HepG2 (cell line): ENCODE measurements around the gene UTP15. TPM values are rescaled to one million over a fixed set of nuclear protein-coding genes. Genes with fewer than 3 reads are reported as not detected.

Experiments used
- CAMTA2 ChIP-seq: sonication (generic); formaldehyde crosslinking; IDR thresholded peaks from 2 replicates; pipeline ENCODE4 v1.4.0; 2020; ENCODE audit warnings: mild to moderate bottlenecking, missing genetic modification reagents, borderline replicate concordance
- HOXA5 ChIP-seq: sonication (generic); formaldehyde crosslinking; IDR thresholded peaks from 2 replicates; pipeline ENCODE4 v1.4.0; 2020; ENCODE audit warnings: missing genetic modification reagents
- MAZ ChIP-seq, 2 experiments: sonication (generic) in 1 of 2; formaldehyde crosslinking in 1 of 2; IDR thresholded peaks; 2 replicates each; pipeline versions ENCODE4 v1.5.0 to v1.6.1; 2012 to 2020; ENCODE audit warnings: low read depth in 2 of 2, mild to moderate bottlenecking in 2 of 2, borderline replicate concordance in 1 of 2, improper control_type of control experiment in 1 of 2, low read length in 1 of 2, missing genetic modification reagents in 1 of 2, moderate library complexity in 1 of 2
- ONECUT2 ChIP-seq: sonication (generic); formaldehyde crosslinking; IDR thresholded peaks from 2 replicates; pipeline ENCODE4 v1.4.0; 2020; ENCODE audit warnings: missing genetic modification reagents
- TCF12 ChIP-seq, 2 experiments: fragments of 450-650 bp in 1 of 2; sonication (generic) in 1 of 2; formaldehyde crosslinking in 1 of 2; IDR thresholded peaks; 2 replicates each; pipeline versions ENCODE4 v1.6.1 to v1.8.0; 2017 to 2022; ENCODE audit warnings: antibody characterized with exemption in 1 of 2, mild to moderate bottlenecking in 1 of 2, missing genetic modification reagents in 1 of 2, moderate library complexity in 1 of 2
- ZNF10 ChIP-seq: sonication (generic); formaldehyde crosslinking; IDR thresholded peaks from 2 replicates; pipeline ENCODE4 v1.4.0; 2020; ENCODE audit warnings: mild to moderate bottlenecking, low read depth, missing genetic modification reagents, borderline replicate concordance
- ZNF296 ChIP-seq: sonication (generic); formaldehyde crosslinking; conservative IDR thresholded peaks from 2 replicates; pipeline ENCODE4 v1.5.0; 2020; ENCODE audit warnings: mild to moderate bottlenecking, missing genetic modification reagents
- polyA plus RNA-seq, 8 experiments: library from polyadenylated mRNA; depleted of rRNA in 3 of 8; stranded (reverse) in 7 of 8; unstranded in 1 of 8; fragments of >200 nt; fragmentation: Illumina TruSeq in 4 of 8; extraction: Trizol in 4 of 8; gene quantifications; 2 replicates each; pipeline versions ENCODE4 v1.2.1 to v1.2.3, GENCODE V29; 2011 to 2016; ENCODE audit warnings: low read depth in 4 of 8, missing spikeins in 1 of 8, mixed read lengths in 1 of 8; ENCODE audit not compliant: insufficient read depth in 1 of 8
- total RNA-seq, 5 experiments: library from RNA; depleted of rRNA; stranded (reverse); fragments of >200 nt; fragmentation: Illumina TruSeq; extraction: Trizol; gene quantifications; 2 replicates each; pipeline ENCODE4 v1.2.3, GENCODE V29; 2016; ENCODE audit warnings: low read depth in 1 of 5
- TF ChIP-seq, protein P1 (sequence below): conservative IDR thresholded peaks from 2 replicates; pipeline ENCODE4 v1.6.1; 2018; ENCODE audit warnings: missing genetic modification reagents
- TF ChIP-seq, protein P2 (sequence below): IDR thresholded peaks from 2 replicates; pipeline ENCODE4 v1.4.0; 2020; ENCODE audit warnings: mild to moderate bottlenecking, missing genetic modification reagents
- TF ChIP-seq, protein P3 (sequence below): sonication (generic); formaldehyde crosslinking; IDR thresholded peaks from 2 replicates; pipeline ENCODE4 v1.4.0; 2020; ENCODE audit warnings: missing genetic modification reagents, borderline replicate concordance
- TF ChIP-seq, protein P4 (sequence below): sonication (generic); formaldehyde crosslinking; IDR thresholded peaks from 2 replicates; pipeline ENCODE4; 2020; ENCODE audit warnings: missing genetic modification reagents, mild to moderate bottlenecking, borderline replicate concordance
- TF ChIP-seq, protein P5 (sequence below): sonication (generic); formaldehyde crosslinking; IDR thresholded peaks from 2 replicates; pipeline ENCODE4 v1.5.0; 2020; ENCODE audit warnings: missing genetic modification reagents, mild to moderate bottlenecking, borderline replicate concordance

Gene UTP15
- total and polyA plus RNA-seq, 2 of the 13 experiments (the other 11 are each of a cell fraction or from before 2014, with no cell fraction given): 7.3 to 35.8 TPM

DNA sequence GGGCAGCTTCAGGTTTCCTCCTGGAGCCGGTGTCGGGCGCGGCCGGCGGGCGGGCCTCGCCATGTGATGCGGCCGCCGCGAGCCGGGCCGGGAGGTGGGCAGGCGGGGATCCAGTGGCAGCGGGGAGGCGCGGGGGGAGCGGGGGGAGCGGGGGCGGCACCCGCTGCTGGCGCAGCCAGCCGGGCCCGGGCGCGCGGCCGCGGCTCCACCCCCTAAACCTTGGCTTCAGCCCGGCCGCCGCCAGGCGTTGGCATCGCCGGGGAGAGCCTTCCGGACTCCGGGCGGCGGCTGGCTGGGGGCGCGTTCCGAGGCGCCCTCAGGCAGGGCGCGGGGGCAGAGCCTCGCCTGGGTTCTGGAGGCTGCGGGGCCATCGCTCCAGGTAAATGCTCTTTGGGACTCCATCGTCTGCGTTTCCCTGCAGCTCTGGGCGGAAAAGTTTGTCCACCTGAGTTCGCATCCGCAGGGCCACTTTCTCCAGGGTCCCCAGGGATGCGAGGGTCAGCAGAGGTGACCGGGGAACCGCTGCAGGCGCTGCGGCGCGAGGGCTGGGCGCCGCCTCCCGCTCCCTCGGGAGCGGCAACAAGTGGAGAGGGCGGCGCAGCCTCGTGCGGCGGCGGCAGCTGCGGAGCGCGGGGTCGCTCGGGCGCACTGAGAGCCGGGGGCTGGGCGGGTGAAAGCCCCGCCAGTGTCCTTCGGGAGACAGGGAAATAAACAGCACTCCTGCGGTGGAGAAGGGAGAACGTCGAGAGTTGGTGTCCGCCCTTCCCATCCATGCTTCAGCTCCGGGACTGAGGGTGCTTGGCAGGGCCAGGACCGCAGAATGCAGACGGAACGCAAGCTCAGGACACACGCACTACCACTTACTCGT lies 60.6 kb downstream of the UTP15 start, which contains the start of gene ARHGEF28 (continued):
- TF ChIP-seq, protein P1, sequence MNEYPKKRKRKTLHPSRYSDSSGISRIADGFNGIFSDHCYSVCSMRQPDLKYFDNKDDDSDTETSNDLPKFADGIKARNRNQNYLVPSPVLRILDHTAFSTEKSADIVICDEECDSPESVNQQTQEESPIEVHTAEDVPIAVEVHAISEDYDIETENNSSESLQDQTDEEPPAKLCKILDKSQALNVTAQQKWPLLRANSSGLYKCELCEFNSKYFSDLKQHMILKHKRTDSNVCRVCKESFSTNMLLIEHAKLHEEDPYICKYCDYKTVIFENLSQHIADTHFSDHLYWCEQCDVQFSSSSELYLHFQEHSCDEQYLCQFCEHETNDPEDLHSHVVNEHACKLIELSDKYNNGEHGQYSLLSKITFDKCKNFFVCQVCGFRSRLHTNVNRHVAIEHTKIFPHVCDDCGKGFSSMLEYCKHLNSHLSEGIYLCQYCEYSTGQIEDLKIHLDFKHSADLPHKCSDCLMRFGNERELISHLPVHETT (CRISPR knock-in tag): no peak
- TF ChIP-seq, protein P2, sequence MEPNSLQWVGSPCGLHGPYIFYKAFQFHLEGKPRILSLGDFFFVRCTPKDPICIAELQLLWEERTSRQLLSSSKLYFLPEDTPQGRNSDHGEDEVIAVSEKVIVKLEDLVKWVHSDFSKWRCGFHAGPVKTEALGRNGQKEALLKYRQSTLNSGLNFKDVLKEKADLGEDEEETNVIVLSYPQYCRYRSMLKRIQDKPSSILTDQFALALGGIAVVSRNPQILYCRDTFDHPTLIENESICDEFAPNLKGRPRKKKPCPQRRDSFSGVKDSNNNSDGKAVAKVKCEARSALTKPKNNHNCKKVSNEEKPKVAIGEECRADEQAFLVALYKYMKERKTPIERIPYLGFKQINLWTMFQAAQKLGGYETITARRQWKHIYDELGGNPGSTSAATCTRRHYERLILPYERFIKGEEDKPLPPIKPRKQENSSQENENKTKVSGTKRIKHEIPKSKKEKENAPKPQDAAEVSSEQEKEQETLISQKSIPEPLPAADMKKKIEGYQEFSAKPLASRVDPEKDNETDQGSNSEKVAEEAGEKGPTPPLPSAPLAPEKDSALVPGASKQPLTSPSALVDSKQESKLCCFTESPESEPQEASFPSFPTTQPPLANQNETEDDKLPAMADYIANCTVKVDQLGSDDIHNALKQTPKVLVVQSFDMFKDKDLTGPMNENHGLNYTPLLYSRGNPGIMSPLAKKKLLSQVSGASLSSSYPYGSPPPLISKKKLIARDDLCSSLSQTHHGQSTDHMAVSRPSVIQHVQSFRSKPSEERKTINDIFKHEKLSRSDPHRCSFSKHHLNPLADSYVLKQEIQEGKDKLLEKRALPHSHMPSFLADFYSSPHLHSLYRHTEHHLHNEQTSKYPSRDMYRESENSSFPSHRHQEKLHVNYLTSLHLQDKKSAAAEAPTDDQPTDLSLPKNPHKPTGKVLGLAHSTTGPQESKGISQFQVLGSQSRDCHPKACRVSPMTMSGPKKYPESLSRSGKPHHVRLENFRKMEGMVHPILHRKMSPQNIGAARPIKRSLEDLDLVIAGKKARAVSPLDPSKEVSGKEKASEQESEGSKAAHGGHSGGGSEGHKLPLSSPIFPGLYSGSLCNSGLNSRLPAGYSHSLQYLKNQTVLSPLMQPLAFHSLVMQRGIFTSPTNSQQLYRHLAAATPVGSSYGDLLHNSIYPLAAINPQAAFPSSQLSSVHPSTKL (CRISPR knock-in tag): no peak; the same call in 1 of the 2 replicates
- TF ChIP-seq ZNF10 (CRISPR knock-in tag) (no peak), ZNF296 (CRISPR knock-in tag) (no peak), TCF12 (IDR thresholded peaks at IDR 0.05) (no peak), TCF12 (CRISPR knock-in tag; IDR thresholded peaks at IDR 0.05) (no peak), HOXA5 (CRISPR knock-in tag) (no peak), ONECUT2 (CRISPR knock-in tag) (no peak), CAMTA2 (CRISPR knock-in tag) (no peak), MAZ (IDR thresholded peaks at IDR 0.05; ENCODE audit: borderline replicate concordance, low read depth, low read length) (no peak), MAZ (CRISPR knock-in tag; IDR thresholded peaks at IDR 0.05; ENCODE audit: low read depth) (peak; percentile 78)
- TF ChIP-seq, protein P3, sequence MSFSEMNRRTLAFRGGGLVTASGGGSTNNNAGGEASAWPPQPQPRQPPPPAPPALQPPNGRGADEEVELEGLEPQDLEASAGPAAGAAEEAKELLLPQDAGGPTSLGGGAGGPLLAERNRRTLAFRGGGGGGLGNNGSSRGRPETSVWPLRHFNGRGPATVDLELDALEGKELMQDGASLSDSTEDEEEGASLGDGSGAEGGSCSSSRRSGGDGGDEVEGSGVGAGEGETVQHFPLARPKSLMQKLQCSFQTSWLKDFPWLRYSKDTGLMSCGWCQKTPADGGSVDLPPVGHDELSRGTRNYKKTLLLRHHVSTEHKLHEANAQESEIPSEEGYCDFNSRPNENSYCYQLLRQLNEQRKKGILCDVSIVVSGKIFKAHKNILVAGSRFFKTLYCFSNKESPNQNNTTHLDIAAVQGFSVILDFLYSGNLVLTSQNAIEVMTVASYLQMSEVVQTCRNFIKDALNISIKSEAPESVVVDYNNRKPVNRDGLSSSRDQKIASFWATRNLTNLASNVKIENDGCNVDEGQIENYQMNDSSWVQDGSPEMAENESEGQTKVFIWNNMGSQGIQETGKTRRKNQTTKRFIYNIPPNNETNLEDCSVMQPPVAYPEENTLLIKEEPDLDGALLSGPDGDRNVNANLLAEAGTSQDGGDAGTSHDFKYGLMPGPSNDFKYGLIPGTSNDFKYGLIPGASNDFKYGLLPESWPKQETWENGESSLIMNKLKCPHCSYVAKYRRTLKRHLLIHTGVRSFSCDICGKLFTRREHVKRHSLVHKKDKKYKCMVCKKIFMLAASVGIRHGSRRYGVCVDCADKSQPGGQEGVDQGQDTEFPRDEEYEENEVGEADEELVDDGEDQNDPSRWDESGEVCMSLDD (CRISPR knock-in tag): no peak
- TF ChIP-seq, protein P4, sequence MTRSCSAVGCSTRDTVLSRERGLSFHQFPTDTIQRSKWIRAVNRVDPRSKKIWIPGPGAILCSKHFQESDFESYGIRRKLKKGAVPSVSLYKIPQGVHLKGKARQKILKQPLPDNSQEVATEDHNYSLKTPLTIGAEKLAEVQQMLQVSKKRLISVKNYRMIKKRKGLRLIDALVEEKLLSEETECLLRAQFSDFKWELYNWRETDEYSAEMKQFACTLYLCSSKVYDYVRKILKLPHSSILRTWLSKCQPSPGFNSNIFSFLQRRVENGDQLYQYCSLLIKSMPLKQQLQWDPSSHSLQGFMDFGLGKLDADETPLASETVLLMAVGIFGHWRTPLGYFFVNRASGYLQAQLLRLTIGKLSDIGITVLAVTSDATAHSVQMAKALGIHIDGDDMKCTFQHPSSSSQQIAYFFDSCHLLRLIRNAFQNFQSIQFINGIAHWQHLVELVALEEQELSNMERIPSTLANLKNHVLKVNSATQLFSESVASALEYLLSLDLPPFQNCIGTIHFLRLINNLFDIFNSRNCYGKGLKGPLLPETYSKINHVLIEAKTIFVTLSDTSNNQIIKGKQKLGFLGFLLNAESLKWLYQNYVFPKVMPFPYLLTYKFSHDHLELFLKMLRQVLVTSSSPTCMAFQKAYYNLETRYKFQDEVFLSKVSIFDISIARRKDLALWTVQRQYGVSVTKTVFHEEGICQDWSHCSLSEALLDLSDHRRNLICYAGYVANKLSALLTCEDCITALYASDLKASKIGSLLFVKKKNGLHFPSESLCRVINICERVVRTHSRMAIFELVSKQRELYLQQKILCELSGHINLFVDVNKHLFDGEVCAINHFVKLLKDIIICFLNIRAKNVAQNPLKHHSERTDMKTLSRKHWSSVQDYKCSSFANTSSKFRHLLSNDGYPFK: 0 out of 2 replicates have a peak, but pooled peaks have one; percentile 28
- TF ChIP-seq, protein P5, sequence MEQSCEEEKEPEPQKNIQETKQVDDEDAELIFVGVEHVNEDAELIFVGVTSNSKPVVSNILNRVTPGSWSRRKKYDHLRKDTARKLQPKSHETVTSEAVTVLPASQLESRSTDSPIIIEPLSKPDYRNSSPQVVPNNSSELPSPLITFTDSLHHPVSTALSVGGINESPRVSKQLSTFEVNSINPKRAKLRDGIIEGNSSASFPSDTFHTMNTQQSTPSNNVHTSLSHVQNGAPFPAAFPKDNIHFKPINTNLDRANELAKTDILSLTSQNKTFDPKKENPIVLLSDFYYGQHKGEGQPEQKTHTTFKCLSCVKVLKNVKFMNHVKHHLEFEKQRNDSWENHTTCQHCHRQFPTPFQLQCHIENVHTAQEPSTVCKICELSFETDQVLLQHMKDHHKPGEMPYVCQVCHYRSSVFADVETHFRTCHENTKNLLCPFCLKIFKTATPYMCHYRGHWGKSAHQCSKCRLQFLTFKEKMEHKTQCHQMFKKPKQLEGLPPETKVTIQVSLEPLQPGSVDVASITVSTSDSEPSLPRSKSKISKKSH: peak; percentile 15; the same call in 1 of the 2 replicates
